Activated T-cell treated with anti-CD3 and anti-CD28 coated beads, Interleukin-2, amount 50 U/mL, for 72 hours (primary cell): ENCODE data around the gene PDE10A. TPM values are rescaled to one million over a fixed set of nuclear protein-coding genes. Genes with fewer than 3 reads are reported as not detected.

ENCODE experiments used
- ATAC-seq, 2 donors: fragments of 150-1000 bp; cut with Tn5 transposase; replicated peaks in 1 of 2; 2 replicates each; pipeline ENCODE4 v1.10.0; 2021; ENCODE audit warnings: moderate library complexity in 2 of 2, mild to moderate bottlenecking in 1 of 2
- DNase-seq, 2 donors: peaks; one replicate each; pipeline ENCODE4 v3.0.0; 2021 to 2022; ENCODE audit warnings: mixed read lengths in 1 of 2
- H3K27ac Mint-ChIP-seq: one replicate; pipeline ENCODE4 v1.8.0; 2022; ENCODE audit warnings: mild to moderate bottlenecking, moderate library complexity, mixed read lengths
- H3K27me3 Mint-ChIP-seq: one replicate; pipeline ENCODE4 v1.8.0; 2022; ENCODE audit warnings: low read depth, mixed read lengths
- H3K36me3 Mint-ChIP-seq, 2 donors: one replicate each; pipeline ENCODE4 v1.8.0; 2022; ENCODE audit warnings: mixed read lengths in 2 of 2, mild to moderate bottlenecking in 1 of 2; ENCODE audit not compliant: insufficient read depth in 2 of 2
- H3K4me1 Mint-ChIP-seq: one replicate; pipeline ENCODE4 v1.8.0; 2022; ENCODE audit warnings: low read depth, mixed read lengths
- H3K4me3 Mint-ChIP-seq, 2 donors: one replicate each; pipeline ENCODE4 v1.8.0; 2022; ENCODE audit warnings: mild to moderate bottlenecking in 2 of 2, mixed read lengths in 2 of 2, moderate library complexity in 2 of 2
- H3K9me3 Mint-ChIP-seq, 2 donors: one replicate each; pipeline ENCODE4 v1.8.0; 2022; ENCODE audit warnings: mixed read lengths in 2 of 2
- total RNA-seq, 2 donors: library from RNA; stranded (reverse); gene quantifications; one replicate each; pipeline ENCODE4 v1.2.3, GENCODE V29; 2022

The PDE10A gene
- total RNA-seq, 2 donors from 2014 or later, result not detected

GRCh38 chr6:165658395-165659058, 4.5 kb downstream of the PDE10A start:
- no peak overlapping the region for H3K4me3 Mint-ChIP-seq
- peaks cover 30% of the 10 kb centered on the region for H3K27me3 Mint-ChIP-seq
- DNase-seq (no peak), ATAC-seq (no peak)
- H3K36me3 Mint-ChIP-seq, result peaks cover 0 to under 1% of the 10 kb centered on the region in 2 donors
- no peaks in the 10 kb centered on the region for H3K4me1 Mint-ChIP-seq
- no peak overlapping the region for H3K27ac Mint-ChIP-seq
- H3K9me3 Mint-ChIP-seq, result no peaks in the 10 kb centered on the region

GRCh38 chr6:165657325-165657680, 5.7 kb downstream of the PDE10A start:
- no peak for ATAC-seq
- Mint-ChIP-seq H3K27me3 (peaks cover 27% of the 10 kb centered on the region), H3K4me1 (no peaks in the 10 kb centered on the region), H3K9me3 (no peaks in the 10 kb centered on the region), H3K27ac (no peak overlapping the region), H3K4me3 (no peak overlapping the region), H3K36me3 (no peaks in the 10 kb centered on the region)
- no peak for DNase-seq

- Mint-ChIP-seq H3K4me3 (no peak overlapping the region), H3K4me1 (no peaks in the 10 kb centered on the region), H3K9me3 (no peaks in the 10 kb centered on the region), H3K27ac (no peak overlapping the region), H3K27me3 (peaks cover 27% of the 10 kb centered on the region), H3K36me3 (no peaks in the 10 kb centered on the region)
- no peak for ATAC-seq
- no peak for DNase-seq
These were observed 6.3 kb downstream of the PDE10A start for GRCh38 chr6:165656581-165657324.

GRCh38 chr6:165655191-165655590, 7.8 kb downstream of the PDE10A start:
- Mint-ChIP-seq H3K4me3 (no peak overlapping the region), H3K27me3 (peaks cover 27% of the 10 kb centered on the region), H3K9me3 (no peaks in the 10 kb centered on the region), H3K27ac (no peak overlapping the region), H3K36me3 (no peaks in the 10 kb centered on the region), H3K4me1 (no peaks in the 10 kb centered on the region)
- ATAC-seq (no peak), DNase-seq (no peak)

GRCh38 chr6:165654144-165654543, 8.9 kb downstream of the PDE10A start:
- H3K27ac Mint-ChIP-seq, result no peak overlapping the region
- DNase-seq (no peak), ATAC-seq (no peak)
- H3K36me3 Mint-ChIP-seq, result no peaks in the 10 kb centered on the region
- H3K27me3 Mint-ChIP-seq, result peaks cover 16% of the 10 kb centered on the region
- no peaks in the 10 kb centered on the region for H3K4me1 Mint-ChIP-seq
- H3K9me3 Mint-ChIP-seq, result no peaks in the 10 kb centered on the region
- H3K4me3 Mint-ChIP-seq, result no peak overlapping the region

GRCh38 chr6:165653607-165654006, 9.4 kb downstream of the PDE10A start:
- DNase-seq (no peak), ATAC-seq (no peak)
- no peak overlapping the region for H3K4me3 Mint-ChIP-seq
- no peak overlapping the region for H3K27ac Mint-ChIP-seq
- H3K4me1 Mint-ChIP-seq, result no peaks in the 10 kb centered on the region
- H3K36me3 Mint-ChIP-seq, result no peaks in the 10 kb centered on the region
- peaks cover 12% of the 10 kb centered on the region for H3K27me3 Mint-ChIP-seq
- H3K9me3 Mint-ChIP-seq, result no peaks in the 10 kb centered on the region

- Mint-ChIP-seq H3K36me3 (no peaks in the 10 kb centered on the region), H3K4me1 (no peaks in the 10 kb centered on the region), H3K9me3 (no peaks in the 10 kb centered on the region), H3K27ac (no peak overlapping the region), H3K4me3 (no peak overlapping the region), H3K27me3 (peaks cover 8% of the 10 kb centered on the region)
- ATAC-seq (no peak), DNase-seq (no peak)
These were observed 9.8 kb downstream of the PDE10A start for GRCh38 chr6:165653196-165653595.

GRCh38 chr6:165652766-165653165, 10.3 kb downstream of the PDE10A start:
- ATAC-seq, result no peak
- Mint-ChIP-seq H3K4me1 (no peaks in the 10 kb centered on the region), H3K27me3 (peaks cover 4% of the 10 kb centered on the region)

GRCh38 chr6:165649166-165650137, 13.6 kb downstream of the PDE10A start:
- no peak for ATAC-seq
- Mint-ChIP-seq H3K27me3 (no peaks in the 10 kb centered on the region), H3K4me3 (no peak overlapping the region)

More at GRCh38 chr6:165652766-165653165, 10.3 kb downstream of the PDE10A start:
- H3K4me3 Mint-ChIP-seq, result no peak overlapping the region
- H3K9me3 Mint-ChIP-seq, result no peaks in the 10 kb centered on the region
- H3K36me3 Mint-ChIP-seq, result no peaks in the 10 kb centered on the region
- H3K27ac Mint-ChIP-seq, result no peak overlapping the region
- no peak for DNase-seq

GRCh38 chr6:165647041-165647440, 16.0 kb downstream of the PDE10A start:
- no peaks in the 10 kb centered on the region for H3K27me3 Mint-ChIP-seq
- H3K4me1 Mint-ChIP-seq, result no peaks in the 10 kb centered on the region
- no peaks in the 10 kb centered on the region for H3K9me3 Mint-ChIP-seq
- H3K4me3 Mint-ChIP-seq, result no peak overlapping the region
- ATAC-seq (no peak), DNase-seq (no peak)
- H3K36me3 Mint-ChIP-seq, result no peaks in the 10 kb centered on the region
- H3K27ac Mint-ChIP-seq, result no peak overlapping the region

More at GRCh38 chr6:165649166-165650137, 13.6 kb downstream of the PDE10A start:
- Mint-ChIP-seq H3K36me3 (no peaks in the 10 kb centered on the region), H3K9me3 (no peaks in the 10 kb centered on the region), H3K4me1 (no peaks in the 10 kb centered on the region), H3K27ac (no peak overlapping the region)
- DNase-seq, result no peak

GRCh38 chr6:165645919-165646318, 17.1 kb downstream of the PDE10A start:
- H3K4me3 Mint-ChIP-seq, result no peak overlapping the region
- no peak for DNase-seq
- no peak overlapping the region for H3K27ac Mint-ChIP-seq
- H3K9me3 Mint-ChIP-seq, result no peaks in the 10 kb centered on the region
- ATAC-seq, result no peak
- no peaks in the 10 kb centered on the region for H3K36me3 Mint-ChIP-seq
- no peaks in the 10 kb centered on the region for H3K4me1 Mint-ChIP-seq
- no peaks in the 10 kb centered on the region for H3K27me3 Mint-ChIP-seq

GRCh38 chr6:165644586-165645266, 18.3 kb downstream of the PDE10A start:
- Mint-ChIP-seq H3K27me3 (no peaks in the 10 kb centered on the region), H3K4me3 (no peak overlapping the region)
- no peak for DNase-seq

More at GRCh38 chr6:165644586-165645266, 18.3 kb downstream of the PDE10A start:
- no peak for ATAC-seq
- Mint-ChIP-seq H3K9me3 (no peaks in the 10 kb centered on the region), H3K36me3 (no peaks in the 10 kb centered on the region), H3K27ac (no peak overlapping the region), H3K4me1 (no peaks in the 10 kb centered on the region)
